GM18858 (cell line): ENCODE measurements around the gene HSD17B1.
A peak's percentile ranks its signal among the peaks of the same experiment; 100 is the strongest.
"Not testable (repeated sequence)": the region's sequence is repeated elsewhere in the genome, so short reads cannot be mapped to it uniquely, and the experiment has no call there.

ENCODE experiments used
- ATAC-seq: cut with Tn5 transposase; IDR thresholded peaks from one replicate; pipeline ENCODE4 v1.9.1; 2021; ENCODE audit not compliant: unreplicated experiment

HSD17B1 gene

GRCh38 chr17:42522798-42523278 lies 29.9 kb upstream of the HSD17B1 start:
- no peak for ATAC-seq

GRCh38 chr17:42525221-42525620 lies 27.5 kb upstream of the HSD17B1 start:
- no peak for ATAC-seq

- ATAC-seq: no peak
Measured at GRCh38 chr17:42526031-42526444, 26.7 kb upstream of the HSD17B1 start.

- ATAC-seq: no peak
Measured at GRCh38 chr17:42527932-42528331, 24.8 kb upstream of the HSD17B1 start.

- no peak for ATAC-seq
Measured at GRCh38 chr17:42529061-42529460, 23.7 kb upstream of the HSD17B1 start.

GRCh38 chr17:42530952-42531454 lies 21.7 kb upstream of the HSD17B1 start:
- ATAC-seq: no peak

- no peak for ATAC-seq
Measured at GRCh38 chr17:42531455-42532354, 21.0 kb upstream of the HSD17B1 start.

- ATAC-seq: peak; percentile 13
Measured at GRCh38 chr17:42535155-42536047, 17.3 kb upstream of the HSD17B1 start.

- peak; percentile 61 for ATAC-seq
Measured at GRCh38 chr17:42536048-42536371, 16.7 kb upstream of the HSD17B1 start, which contains the start of gene NAGLU. TSS of gene NAGLU (plus strand) at chr17:42536241. CDS start at chr17:42536273, 32 bp downstream.

GRCh38 chr17:42536372-42537155 lies 16.2 kb upstream of the HSD17B1 start:
- ATAC-seq: peak; percentile 40

GRCh38 chr17:42537156-42537805 lies 15.4 kb upstream of the HSD17B1 start:
- ATAC-seq: no peak

GRCh38 chr17:42537826-42538451 lies 14.8 kb upstream of the HSD17B1 start:
- no peak for ATAC-seq

GRCh38 chr17:42538482-42538881 lies 14.2 kb upstream of the HSD17B1 start:
- no peak for ATAC-seq

GRCh38 chr17:42540558-42540957 lies 12.2 kb upstream of the HSD17B1 start:
- ATAC-seq: not testable (repeated sequence)

- ATAC-seq: no peak
Measured at GRCh38 chr17:42541041-42541833, 11.5 kb upstream of the HSD17B1 start.

GRCh38 chr17:42543190-42544079 lies 9.3 kb upstream of the HSD17B1 start:
- ATAC-seq: no peak

- no peak for ATAC-seq
Measured at GRCh38 chr17:42544874-42545283, 7.8 kb upstream of the HSD17B1 start.
